SIG-M5 treated with dmso at 0.1 percent for 504 hours (cell line): ENCODE data around the gene CYFIP1.

Source experiments
- DNase-seq: peaks from one replicate; lab custom pipeline; 2025; ENCODE audit not compliant: unreplicated experiment; lab: John Stamatoyannopoulos, UW

CYFIP1 gene

GRCh38 chr15:22918596-22919140 is 61.5 kb downstream of the CYFIP1 start:
- DNase-seq, result no peak

- no peak for DNase-seq
Measured at GRCh38 chr15:22918056-22918455, 62.1 kb downstream of the CYFIP1 start.

GRCh38 chr15:22917556-22917955 is 62.6 kb downstream of the CYFIP1 start:
- no peak for DNase-seq

GRCh38 chr15:22916606-22917350 is 63.4 kb downstream of the CYFIP1 start:
- DNase-seq, result no peak

GRCh38 chr15:22915866-22916515 is 64.2 kb downstream of the CYFIP1 start:
- no peak for DNase-seq

- DNase-seq, result no peak
Measured at GRCh38 chr15:22913646-22914380, 66.4 kb downstream of the CYFIP1 start.

- no peak for DNase-seq
Measured at GRCh38 chr15:22912256-22912655, 67.9 kb downstream of the CYFIP1 start.

GRCh38 chr15:22911306-22911705 is 68.9 kb downstream of the CYFIP1 start:
- DNase-seq, result no peak

- no peak for DNase-seq
Measured at GRCh38 chr15:22908830-22909229, 71.3 kb downstream of the CYFIP1 start.

GRCh38 chr15:22907161-22907950 is 72.8 kb downstream of the CYFIP1 start:
- no peak for DNase-seq

- DNase-seq, result no peak
Measured at GRCh38 chr15:22904736-22905135, 75.4 kb downstream of the CYFIP1 start.

GRCh38 chr15:22903961-22904534 is 76.1 kb downstream of the CYFIP1 start:
- no peak for DNase-seq

GRCh38 chr15:22903427-22903826 is 76.7 kb downstream of the CYFIP1 start:
- DNase-seq, result no peak

- DNase-seq, result no peak
Measured at GRCh38 chr15:22902981-22903380, 77.2 kb downstream of the CYFIP1 start.

- DNase-seq, result no peak
Measured at GRCh38 chr15:22902578-22902977, 77.6 kb downstream of the CYFIP1 start.

- no peak for DNase-seq
Measured at GRCh38 chr15:22902046-22902445, 78.1 kb downstream of the CYFIP1 start.

- DNase-seq, result peak; percentile 46
Measured at GRCh38 chr15:22895465-22896190, 84.5 kb downstream of the CYFIP1 start.

- DNase-seq, result no peak
Measured at GRCh38 chr15:22893881-22894280, 86.3 kb downstream of the CYFIP1 start.

- DNase-seq, result no peak
Measured at GRCh38 chr15:22893081-22893480, 87.1 kb downstream of the CYFIP1 start.

GRCh38 chr15:22892333-22892732 is 87.8 kb downstream of the CYFIP1 start:
- no peak for DNase-seq
